Neural progenitor cell (in vitro differentiated cells): Measurements from ENCODE around the gene MED12L.

Experiments
- CTCF ChIP-seq: fragments of 200-600 bp; sonication (generic); IDR thresholded peaks from 2 replicates; pipeline ENCODE4 v1.5.1; 2017; ENCODE audit warnings: antibody characterized with exemption, mild to moderate bottlenecking
- EZH2phosphoT487 ChIP-seq: fragments of 200-600 bp; sonication (generic); IDR thresholded peaks from 2 replicates; pipeline ENCODE4 v1.6.1; 2017; ENCODE audit warnings: antibody characterized with exemption

GRCh38 chr3:151232991-151233390 is 147.5 kb downstream of the MED12L start:
- TF ChIP-seq CTCF (no peak), EZH2phosphoT487 (no peak)
